AG04449 (cell line): ENCODE data around the gene NUDT16.

Source experiments
- CTCF ChIA-PET: fragments of 350-600 bp; formaldehyde crosslinking; extraction: SDS; loops from one replicate; lab custom pipeline; 2021; ENCODE audit warnings: antibody characterized with exemption; lab: Yijun Ruan, JAX
- POLR2A ChIA-PET: fragments of 400-600, 350-600 bp; formaldehyde crosslinking; extraction: SDS; loops from one replicate; lab custom pipeline; 2020; ENCODE audit warnings: antibody characterized with exemption, inconsistent platforms; lab: Yijun Ruan, JAX
- DNase-seq: peaks from one replicate; pipeline ENCODE4 v3.0.0-alpha.2; 2010; ENCODE audit warnings: low read depth, low spot score
- H3K4me3 ChIP-seq: 2 replicates; pipeline ENCODE4 v1.5.1; 2011; ENCODE audit warnings: low read depth, mild to moderate bottlenecking, control low read depth, low read length
- TF ChIP-seq, protein P1 (sequence below): IDR thresholded peaks from one replicate; pipeline ENCODE4 v1.5.1; 2011; ENCODE audit warnings: mild to moderate bottlenecking, moderate library complexity, low read length, control low read depth, inconsistent platforms; ENCODE audit not compliant: insufficient read depth; ENCODE audit errors: missing control alignments

The NUDT16 gene

DNA sequence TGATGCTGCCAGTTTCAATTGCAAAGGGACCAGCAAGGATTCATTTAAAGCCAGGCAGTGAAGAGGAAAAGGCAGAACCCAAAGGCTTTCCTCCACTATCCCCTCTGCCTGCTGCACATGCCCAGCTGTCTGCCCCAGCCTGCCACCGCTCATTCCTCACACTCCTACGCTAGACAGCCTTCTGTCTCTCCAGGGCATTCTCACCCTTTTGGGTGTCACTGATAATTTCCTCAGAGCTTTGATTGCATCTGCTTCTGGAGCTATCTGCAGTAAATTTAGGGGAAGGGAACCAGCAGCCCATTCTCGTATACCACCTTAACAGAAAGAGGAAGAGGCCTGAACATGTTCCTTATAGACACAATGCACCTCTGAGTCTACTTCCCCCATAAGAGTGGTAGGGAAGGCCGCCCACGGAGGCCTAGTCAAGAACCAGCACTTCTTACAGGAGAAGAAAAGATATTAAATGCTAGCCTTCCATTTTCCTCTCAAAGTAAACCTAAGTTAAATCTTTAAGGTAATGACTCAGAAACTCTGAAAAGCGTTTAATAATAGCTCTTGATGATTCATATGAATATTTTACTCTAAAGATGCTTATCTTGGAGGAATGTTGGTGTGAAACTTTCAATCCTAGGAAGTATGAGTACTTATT, 20.9 kb downstream of the NUDT16 start:
- DNase-seq, result no peak
- CTCF ChIA-PET, result no interaction called here
- H3K4me3 ChIP-seq, result no peak overlapping the region
- TF ChIP-seq, protein P1, sequence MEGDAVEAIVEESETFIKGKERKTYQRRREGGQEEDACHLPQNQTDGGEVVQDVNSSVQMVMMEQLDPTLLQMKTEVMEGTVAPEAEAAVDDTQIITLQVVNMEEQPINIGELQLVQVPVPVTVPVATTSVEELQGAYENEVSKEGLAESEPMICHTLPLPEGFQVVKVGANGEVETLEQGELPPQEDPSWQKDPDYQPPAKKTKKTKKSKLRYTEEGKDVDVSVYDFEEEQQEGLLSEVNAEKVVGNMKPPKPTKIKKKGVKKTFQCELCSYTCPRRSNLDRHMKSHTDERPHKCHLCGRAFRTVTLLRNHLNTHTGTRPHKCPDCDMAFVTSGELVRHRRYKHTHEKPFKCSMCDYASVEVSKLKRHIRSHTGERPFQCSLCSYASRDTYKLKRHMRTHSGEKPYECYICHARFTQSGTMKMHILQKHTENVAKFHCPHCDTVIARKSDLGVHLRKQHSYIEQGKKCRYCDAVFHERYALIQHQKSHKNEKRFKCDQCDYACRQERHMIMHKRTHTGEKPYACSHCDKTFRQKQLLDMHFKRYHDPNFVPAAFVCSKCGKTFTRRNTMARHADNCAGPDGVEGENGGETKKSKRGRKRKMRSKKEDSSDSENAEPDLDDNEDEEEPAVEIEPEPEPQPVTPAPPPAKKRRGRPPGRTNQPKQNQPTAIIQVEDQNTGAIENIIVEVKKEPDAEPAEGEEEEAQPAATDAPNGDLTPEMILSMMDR, result no peak
- POLR2A ChIA-PET, result interaction anchor here (2.3 kb wide), 1 partner anchor 21 kb away, joined by 9 read pairs; the partner anchor contains the start of gene NUDT16

DNA sequence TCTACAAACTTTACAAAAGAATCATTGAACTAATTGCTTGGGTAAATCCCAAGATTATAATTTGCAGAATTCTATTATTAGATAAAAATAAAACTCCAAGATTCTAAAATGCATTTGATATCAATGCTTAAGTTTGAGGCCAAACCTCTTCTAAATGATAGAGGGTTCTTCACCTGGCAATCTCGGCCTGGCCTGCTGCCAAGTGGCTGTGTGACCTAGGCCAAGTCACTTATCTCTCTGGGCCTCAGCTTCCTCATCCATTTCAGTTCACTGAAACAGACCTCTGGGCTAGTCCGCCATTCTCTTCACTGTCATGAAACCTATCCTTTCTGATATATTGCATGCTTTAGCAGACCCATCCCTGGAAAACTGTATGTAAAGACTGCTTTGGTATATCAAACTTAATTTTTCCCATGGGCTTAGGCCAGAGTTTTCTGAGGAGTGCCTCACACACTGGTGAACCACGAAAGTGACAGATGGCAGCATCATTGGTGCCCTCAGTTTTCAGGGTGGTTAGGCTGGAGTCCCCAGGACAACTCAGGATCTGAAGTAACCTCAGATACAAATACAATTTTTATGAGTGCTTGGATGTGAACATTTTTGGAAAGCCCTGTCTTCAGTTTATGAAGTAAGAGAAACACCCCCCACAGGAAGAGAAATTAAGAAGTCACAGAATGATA, 21.8 kb downstream of the NUDT16 start:
- ChIA-PET POLR2A (interaction anchor here (2.3 kb wide), 1 partner anchor 22 kb away, joined by 9 read pairs; the partner anchor contains the start of gene NUDT16), CTCF (no interaction called here)
- no peak for DNase-seq
- H3K4me3 ChIP-seq, result no peak overlapping the region
- TF ChIP-seq, protein P1, result no peak

DNA sequence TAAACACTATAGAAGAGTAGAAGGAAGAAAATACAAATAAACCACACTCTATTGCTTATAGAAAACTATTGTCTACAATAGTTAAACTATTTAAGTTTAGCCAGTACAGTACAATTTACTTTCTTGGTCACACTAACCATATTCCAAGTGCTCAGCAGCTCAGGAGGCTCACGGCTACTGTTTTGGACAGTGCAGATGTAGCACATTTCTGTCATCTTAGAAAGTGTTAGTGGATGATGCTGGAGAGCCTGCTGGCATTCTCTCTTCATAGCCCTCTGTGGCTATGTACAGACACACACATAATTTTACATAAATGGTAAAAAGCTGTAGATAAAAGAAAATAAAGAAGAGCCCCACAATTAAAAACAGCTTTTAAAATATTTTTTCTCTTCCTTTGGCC, 23.8 kb downstream of the NUDT16 start:
- CTCF ChIA-PET, result interaction anchor here (0.5 kb wide), 1 partner anchor 73 kb away, joined by 3 read pairs; no protein-coding TSS in a partner anchor

DNA sequence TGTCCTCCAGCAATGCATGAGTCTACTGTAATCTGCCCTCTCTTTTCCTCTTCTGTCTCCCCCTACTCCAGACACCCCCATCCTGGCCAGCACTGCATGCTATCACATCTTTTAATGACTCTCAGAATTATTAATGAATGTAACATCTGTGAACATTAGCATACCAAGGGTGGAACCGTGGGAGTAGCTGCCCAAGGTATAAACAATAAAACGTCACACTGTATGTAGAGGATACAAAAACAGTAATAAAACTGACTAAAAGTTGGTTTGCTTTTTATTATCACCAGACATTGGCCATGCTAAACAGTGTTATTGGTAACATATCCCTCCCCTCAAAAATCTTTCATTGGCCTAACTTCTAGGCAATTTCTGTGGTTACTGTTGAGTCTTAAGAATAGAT, 24.7 kb downstream of the NUDT16 start:
- DNase-seq, result no peak
- POLR2A ChIA-PET, result no interaction called here
- CTCF ChIA-PET, result no interaction called here
- no peak overlapping the region for H3K4me3 ChIP-seq
- TF ChIP-seq, protein P1, result no peak

More for the DNA sequence above, 23.8 kb downstream of the NUDT16 start:
- DNase-seq, result no peak
- no peak overlapping the region for H3K4me3 ChIP-seq
- POLR2A ChIA-PET, result no interaction called here
- TF ChIP-seq, protein P1, result no peak

DNA sequence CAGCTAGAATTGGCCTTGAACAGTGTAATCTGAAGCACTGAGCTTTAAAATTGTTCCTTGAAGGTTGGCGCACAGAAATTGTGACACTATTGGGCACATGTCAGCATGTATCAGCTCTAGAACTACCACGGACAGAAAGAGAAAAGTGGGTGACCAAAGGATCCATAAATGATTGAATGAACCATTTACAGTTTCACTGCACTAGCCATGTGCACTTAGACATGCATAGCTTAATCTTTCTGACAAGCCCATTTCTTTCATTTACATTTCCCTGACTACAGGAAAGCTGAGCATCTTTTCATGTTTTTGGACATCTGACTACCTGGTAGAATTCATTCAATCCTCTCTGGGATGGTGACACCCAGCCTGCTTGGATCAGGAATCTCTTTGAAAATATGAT, 36.2 kb downstream of the NUDT16 start:
- TF ChIP-seq, protein P1, result no peak
- no peak for DNase-seq
- H3K4me3 ChIP-seq, result no peak overlapping the region
- CTCF ChIA-PET, result no interaction called here
- POLR2A ChIA-PET, result no interaction called here

DNA sequence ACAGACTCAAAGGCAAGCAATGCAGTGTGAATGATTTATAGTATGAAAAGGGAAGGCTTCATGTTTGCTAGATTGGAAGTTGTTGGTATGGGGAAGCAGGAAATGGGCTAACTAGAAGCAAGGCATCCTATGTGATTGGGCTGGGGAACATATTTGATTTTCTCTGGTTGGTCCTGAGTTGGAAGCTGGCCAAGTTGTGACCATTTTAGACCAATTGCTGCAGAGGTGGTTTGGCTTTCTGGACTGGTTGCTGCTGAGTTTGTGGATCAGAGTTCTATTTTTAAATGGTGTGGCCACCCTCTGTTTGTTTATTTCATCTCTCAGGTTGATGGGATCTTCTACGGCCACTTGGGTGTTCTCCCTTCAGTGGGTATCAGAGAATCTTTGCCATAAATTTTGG, 39.7 kb downstream of the NUDT16 start:
- no peak for DNase-seq
- no peak overlapping the region for H3K4me3 ChIP-seq
- ChIA-PET POLR2A (no interaction called here), CTCF (no interaction called here)
- TF ChIP-seq, protein P1, result no peak
